GM18499 (cell line): ENCODE measurements around the gene OTUB1.
"Not testable (repeated sequence)": the region's sequence is repeated elsewhere in the genome, so short reads cannot be mapped to it uniquely, and the experiment has no call there.

Experiments
- ATAC-seq: cut with Tn5 transposase; IDR thresholded peaks from one replicate; pipeline ENCODE4 v1.9.1; 2021; ENCODE audit warnings: moderate number of reproducible peaks; ENCODE audit not compliant: insufficient read depth, unreplicated experiment

Gene OTUB1, protein sequence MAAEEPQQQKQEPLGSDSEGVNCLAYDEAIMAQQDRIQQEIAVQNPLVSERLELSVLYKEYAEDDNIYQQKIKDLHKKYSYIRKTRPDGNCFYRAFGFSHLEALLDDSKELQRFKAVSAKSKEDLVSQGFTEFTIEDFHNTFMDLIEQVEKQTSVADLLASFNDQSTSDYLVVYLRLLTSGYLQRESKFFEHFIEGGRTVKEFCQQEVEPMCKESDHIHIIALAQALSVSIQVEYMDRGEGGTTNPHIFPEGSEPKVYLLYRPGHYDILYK

DNA sequence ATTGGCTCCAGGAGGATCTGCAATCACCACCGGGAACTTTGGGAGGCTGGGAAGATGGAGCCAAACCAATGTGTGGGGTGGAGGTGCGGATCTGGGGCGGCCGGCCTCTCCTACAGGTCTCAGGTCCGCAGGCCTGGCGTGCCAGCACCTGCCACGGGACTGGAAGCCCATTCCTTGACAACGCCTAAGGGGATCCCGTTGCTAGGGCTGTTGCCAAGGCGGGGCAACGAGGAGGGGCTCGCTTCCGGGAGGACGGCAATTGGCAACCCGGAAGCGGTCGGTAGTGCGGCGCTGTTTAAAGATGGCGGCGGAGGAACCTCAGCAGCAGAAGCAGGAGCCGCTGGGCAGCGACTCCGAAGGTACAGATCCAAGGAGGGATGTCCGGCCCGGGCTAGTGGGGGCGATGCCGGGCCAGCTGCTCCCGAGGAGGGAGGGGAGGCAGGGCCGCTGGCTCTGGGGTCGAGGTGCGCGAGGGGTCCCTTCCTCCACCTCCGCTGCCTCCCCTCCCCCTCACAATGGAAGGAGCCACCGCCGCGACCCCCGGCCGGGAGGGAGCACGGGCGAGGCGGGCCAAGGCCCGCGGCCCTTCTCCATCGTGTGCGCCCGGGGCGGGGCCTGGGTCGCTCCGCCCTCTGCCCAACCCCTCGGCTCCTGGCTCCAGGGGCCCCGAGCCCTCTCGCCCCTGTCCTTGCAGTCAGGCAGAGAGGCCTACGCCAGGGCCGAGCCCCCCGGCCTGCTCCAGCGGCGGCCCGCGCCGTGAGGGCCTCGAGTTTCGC lies at the start of gene OTUB1:
Gene OTUB1 (plus strand): TSS at position 283 of the 776 bp plus-strand sequence. CDS start 19 bp downstream, at position 302.
- no peak for ATAC-seq

DNA sequence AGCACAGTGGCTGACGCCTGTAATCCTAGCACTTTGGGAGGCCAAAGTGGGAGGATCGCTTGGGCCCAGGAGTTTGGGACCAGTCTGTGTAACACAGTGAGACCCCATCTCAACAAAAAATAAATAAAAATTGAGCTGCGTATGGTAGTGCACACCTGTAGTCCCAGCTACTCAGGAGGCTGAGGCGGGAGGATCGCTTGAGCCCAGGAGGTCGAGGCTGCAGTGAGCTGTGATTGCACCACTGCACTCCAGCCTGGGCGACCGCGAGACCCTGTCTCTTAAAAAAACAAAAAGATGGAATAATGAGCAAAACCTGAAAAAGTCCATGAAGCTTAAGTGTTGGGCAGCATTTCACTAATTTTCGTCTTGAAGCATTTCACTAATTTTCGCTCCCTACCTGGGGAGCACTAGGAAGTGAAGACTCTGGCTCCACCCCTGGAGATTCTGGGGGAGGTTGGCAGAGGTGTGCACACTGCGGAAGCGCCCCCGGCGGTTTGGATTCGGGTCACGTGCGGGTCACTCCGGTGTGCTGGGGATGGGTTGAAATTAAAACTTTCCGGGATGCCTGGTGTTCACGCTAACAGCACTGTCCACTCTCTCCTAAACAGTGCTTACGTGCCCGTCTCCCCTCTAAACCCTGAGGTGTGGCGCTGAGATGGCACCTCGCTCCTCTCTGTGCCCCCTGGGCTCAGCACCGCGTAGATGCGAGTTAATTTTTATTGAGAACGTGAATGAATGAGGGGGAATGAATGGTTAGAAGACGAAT lies 48.3 kb upstream of the OTUB1 start:
- no peak for ATAC-seq

DNA sequence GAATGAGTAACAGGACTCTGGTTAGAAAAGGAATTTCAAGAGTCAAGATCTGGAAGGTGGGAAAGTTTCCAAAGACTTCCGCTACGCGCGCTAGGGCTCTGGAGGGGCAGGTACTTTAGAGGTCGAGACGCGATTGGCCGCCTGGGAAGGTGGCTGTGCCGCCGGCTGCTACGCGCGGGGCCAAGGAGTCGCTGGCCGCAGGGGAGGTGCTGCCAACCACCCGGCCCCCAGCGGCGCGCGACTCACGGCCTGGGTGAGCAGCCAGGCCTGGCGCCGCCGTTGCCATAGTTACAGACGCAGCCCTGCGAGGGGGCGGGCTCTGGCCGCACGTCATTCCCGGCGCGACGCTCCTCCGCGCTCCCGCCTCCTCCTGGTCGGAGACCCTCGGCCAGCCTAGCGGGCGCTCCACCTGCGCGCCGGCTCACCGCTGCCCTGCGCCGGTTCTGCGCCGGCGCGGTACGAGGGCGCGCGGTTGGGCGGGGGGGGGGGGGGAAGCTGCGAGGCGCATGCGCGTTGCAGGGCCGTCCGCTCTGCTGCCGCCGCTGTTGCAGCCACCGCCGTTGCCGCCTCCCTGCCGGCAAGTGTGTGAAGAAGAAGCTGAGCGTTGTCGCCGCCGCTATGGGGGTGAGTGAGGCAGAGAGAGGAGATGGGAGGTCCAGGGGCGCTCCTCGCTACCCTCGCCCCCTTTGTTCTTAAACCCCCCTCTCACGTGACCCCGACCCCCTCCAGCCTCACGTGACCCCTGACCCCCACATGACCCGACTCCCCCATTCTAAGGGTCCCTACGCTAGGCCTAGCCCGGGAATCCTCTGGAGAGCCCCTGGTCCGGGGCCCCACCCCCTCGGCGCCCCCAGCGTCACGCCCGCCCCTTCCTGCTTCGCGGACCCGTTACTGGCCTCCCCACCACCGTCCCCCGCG lies 47.5 kb upstream of the OTUB1 start, which contains the start of gene NAA40:
Gene NAA40 (plus strand): TSS at position 524 of the 918 bp plus-strand sequence. CDS start 95 bp downstream, at position 619.
- ATAC-seq = peak; percentile 76

DNA sequence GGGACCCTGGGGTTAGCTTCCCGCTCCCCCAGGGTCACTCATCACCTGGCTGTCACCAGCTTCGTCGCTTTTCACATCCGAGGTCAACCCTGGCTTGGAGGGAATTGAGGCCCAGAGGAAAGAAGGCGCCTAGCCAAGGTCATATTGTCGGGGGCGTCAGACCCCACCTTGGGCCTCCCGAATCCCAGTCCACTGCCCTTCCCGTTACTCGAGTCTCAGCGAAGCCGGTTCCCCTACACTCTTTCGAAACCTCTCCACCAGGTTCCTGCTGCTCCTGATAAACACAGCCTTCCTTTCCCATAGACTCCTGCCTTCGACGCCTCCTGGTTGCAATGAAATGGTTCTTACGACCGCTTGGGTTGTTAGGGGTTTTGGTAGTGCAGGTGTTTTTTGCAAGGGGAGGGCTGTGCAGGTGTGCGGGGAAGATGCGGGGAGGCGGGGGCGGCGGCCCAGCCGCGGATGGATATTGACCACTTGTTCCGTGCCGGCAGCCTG lies 46.8 kb upstream of the OTUB1 start:
- ATAC-seq = no peak

DNA sequence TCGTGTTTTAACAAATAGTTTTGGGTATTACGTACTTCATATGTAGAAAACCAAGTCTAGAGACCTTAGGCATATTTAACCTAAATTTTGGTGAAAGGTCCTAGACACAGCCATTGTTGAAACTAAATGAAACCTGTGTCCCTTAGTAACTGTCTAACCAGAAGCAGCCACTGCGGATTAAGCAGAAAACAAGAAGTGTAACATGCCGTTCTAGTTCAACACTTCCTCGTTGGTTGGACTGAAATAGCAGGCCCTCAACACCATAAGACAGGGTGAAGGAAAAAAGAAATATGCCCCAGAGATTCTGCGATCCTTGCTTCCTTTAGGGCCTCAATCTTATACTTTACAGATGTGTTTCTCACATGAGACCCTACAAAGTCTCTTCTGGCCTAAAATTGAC lies 45.5 kb upstream of the OTUB1 start:
- ATAC-seq = no peak

DNA sequence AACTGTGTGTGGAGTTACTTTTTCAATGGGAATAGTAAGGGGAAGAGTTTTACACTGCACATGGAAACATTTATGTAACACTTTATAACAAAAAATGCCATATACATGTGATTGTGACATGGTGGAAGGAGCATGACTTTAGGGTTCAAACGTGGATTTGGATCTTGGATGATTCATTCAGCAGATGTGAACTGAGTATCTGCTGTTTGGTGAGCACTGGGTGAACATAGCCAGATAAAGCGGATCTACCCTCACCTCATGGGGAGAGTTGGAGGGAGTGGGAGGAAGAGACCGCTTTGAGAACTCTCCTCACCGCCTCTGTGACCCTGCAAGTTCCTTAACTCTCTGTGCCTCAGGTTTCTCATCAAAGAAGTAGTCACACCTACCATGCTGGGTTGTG lies 44.3 kb upstream of the OTUB1 start:
- no peak for ATAC-seq

DNA sequence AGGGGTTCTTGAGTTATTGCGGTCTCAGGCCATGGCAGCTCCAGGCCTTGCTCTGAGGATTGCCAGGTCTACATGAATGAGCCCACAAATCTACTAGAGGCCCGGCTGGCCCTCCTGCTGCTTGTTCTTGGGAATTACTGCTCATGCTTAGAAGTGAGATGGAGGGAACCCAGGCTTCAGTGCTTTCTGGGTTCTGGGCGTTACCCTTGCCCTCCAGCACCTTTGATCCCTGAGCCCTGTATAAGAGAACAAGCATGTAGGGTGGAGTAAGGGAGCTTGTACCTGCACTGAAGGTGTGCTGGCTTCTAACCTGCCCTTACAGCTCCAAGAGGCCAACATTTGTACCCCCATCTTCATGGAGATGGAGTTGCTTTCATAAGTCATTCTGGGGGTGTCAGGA lies 43.4 kb upstream of the OTUB1 start:
- ATAC-seq = no peak

DNA sequence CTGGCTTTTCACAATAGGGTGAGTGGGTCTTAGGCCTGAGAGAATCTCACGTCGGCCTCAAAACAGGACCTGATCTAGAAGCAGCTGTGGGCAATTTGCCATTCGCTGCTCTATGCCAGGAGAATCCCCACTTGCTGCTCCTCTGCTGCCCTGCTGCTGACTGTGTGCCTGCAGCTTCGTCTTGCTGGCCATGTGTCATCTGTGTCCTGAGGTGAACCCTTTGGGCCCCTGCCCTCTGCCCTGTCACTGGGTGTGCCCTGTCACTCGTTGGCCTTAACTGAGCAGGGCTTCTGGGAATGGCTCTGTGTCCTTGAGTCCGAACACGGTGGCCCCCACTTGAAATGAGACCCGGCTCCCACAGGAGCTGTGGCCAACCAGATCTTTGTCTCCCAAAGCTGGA lies 41.3 kb upstream of the OTUB1 start:
- ATAC-seq = no peak

DNA sequence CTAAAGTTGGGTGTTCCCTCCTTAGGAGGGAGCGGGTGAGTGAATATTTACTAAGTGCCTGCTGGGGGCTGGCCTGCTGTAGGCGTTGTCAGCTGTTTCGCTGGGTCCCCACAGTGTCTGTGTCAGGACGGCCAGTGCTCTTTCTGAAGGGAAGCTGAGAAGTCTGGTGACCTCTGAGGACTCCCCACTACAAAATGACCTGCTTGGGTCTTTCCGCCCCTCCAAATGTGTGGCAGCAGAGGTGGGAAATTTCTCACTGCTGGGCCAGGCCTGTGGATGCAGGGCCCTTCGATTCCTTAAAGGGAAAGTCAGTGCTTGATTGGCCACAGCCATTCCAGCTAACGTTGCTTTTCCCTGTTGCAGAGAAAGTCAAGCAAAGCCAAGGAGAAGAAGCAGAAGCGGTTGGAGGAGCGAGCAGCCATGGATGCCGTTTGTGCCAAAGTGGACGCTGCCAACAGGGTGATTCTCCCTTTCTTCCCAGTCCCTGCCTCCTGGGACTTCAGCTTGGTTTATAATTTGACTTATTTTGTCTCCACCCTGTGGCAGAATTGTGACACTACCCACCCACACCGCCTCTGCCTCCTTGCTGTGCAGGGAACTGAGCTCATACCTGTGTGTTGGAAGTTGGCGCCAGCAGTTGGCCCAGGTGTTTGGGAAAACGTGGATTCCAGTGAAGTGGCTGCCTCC lies 40.6 kb upstream of the OTUB1 start:
- no peak for ATAC-seq

DNA sequence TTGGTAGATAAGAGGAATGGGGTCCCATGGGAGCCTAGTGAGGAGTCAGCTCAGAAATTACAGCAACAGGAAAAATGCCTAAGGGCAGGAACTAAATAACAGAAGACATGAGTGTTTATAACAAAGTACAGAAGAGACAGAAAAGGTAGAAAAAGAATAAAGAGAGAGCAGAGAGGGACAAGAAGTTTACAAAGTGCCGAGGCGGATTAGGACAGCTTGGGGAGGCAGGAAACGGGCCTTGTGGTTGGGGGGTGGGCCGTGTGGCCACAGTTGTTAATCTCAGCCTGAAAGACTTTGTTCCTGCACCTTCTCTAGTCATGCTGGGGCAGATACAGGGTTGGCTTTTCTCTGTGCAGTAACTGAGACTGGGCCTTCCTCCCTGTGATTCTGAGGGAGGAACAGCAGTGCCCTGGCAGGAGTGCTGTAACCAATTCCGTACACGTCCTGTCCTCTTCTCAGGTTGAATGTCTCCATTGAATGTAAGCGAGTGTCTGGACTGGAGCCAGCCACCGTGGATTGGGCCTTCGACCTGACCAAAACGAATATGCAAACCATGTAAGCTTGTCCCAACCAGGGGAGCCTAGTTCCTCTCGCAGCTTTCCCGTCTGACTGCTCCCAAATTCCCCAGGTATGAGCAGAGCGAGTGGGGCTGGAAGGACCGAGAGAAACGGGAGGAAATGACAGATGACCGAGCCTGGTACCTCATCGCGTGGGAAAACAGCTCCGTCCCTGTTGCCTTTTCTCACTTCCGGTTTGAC lies 34.3 kb upstream of the OTUB1 start:
- no peak for ATAC-seq

DNA sequence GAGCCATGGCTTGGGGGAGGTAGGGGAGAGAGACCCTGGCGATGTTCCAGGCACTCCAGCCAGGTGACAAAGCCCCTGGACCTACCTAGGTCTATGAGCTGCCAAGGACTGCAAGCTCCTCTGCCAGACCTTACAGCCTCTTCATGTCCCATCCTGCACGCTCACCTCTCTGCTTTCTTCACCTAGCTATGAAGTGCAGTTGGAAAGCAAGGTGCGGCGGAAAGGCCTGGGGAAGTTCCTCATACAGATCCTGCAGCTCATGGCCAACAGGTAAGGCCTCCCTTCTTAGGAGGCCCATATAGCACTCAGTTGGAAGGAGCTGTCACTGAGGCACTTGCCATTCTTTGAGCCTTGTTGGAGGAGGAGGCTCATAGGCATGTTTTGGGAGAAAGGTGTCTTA lies 33.7 kb upstream of the OTUB1 start:
- no peak for ATAC-seq

DNA sequence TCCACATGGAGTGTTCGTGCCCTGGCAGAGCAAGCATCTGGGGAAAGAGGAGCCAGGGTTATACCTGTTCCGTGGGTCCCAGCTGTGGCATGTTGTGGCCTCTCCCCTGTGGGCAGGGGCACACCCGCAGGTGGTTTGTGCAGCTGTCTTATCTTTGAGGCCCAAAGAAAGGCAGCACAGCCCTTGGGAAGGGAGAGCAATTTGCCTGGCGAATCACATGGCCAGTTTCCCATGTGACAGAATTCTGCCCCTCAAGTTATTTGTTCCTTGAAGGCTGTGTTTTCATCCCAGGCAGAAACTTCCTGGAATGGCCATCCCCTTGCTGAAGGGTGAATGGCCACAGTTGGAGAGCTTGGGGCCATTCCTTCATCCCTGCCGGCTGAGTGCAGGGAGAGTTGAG lies 28.2 kb upstream of the OTUB1 start:
- no peak for ATAC-seq

DNA sequence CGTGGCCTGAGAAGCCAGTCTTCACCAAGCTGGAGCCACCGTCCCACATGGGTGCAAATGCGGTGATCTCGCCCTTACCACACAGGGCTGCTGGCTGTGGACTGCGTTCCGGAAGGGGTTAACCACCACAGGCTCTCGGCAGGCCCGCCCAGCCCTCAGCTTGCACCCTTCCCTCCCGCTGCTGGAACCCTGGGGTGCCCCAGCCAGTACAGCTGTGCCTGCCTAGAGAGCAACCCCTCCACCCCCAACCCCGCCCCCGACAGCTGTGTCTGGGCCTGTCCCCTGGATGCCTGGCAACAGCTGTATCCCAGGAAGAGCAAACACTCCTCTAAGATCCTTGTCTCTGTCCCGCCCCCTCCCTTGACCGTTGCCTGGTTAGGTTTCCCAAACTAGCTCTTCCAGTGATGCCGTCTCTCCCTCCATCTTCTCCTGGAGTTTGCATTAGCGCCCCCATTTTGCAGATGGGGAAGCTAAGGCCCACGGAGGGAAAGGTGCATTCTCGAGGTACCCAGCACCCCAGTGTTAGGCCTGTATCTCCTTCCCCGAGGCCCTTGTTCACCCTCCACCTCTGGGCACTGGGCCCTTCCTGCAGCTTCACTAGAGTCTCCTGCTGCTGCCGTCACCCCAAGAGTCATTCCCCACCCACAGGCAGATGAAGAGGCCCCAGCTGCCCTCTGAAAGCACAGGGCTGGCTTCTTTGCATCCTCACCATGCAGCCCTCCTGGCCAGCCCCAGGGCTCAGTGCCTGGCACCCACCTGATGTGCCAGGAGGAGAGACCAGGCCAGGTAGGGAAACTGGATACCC lies 24.4 kb upstream of the OTUB1 start:
- ATAC-seq = no peak

DNA sequence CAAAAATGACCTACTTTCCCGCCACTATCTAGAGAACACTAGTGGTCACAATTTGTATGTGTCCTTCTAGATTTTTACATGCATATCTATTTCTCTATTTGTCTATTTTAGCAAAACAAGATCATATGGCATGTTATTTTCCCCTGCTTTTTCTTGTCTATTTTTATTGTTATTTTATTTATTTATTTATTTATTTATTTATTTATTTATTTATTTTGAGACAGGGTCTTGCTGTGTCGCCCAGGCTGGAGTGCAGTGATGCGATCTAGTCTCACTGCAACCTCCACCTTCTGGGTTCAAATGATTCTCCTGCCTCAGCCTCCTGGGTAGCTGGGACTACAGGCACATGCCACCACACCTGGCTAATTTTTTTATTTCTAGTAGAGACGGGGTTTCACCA lies 22.3 kb upstream of the OTUB1 start:
- not testable (repeated sequence) for ATAC-seq

DNA sequence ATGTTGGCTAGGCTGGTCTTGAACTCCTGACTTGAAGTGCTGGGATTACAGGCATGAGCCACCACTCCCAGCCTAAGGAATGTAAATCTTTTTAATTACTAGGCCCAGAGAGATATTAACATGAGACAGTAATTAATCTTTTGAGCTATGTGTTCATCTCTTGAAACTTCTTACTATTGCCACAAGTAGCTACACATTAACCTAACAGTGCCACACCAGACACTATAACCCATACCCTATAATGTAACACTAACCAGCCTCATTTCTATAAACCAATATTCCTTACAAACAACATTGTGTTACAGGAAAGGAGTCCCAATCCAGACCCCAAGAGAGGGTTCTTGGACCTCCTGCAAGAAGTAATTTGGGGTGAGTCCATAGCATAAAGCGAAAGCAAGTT lies 19.8 kb upstream of the OTUB1 start:
- ATAC-seq = no peak

DNA sequence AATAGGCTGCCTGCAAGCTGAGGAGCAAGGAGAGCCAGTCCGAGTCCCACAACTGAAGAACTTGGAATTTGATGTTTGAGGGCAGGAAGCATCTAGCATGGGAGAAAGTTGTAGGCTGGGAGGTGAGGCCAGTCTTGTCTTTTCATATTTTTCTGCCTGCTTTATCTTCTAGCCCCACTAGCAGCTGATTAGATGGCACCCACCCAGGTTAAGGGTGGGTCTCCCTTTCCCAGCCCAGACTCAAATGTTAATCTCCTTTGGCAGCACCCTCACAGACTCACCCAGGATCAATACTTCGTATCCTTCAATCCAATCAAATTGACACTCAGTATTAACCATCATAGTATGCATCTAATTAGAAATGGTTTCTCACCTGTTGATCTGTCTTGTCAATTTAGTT lies 16.8 kb upstream of the OTUB1 start:
- no peak for ATAC-seq

DNA sequence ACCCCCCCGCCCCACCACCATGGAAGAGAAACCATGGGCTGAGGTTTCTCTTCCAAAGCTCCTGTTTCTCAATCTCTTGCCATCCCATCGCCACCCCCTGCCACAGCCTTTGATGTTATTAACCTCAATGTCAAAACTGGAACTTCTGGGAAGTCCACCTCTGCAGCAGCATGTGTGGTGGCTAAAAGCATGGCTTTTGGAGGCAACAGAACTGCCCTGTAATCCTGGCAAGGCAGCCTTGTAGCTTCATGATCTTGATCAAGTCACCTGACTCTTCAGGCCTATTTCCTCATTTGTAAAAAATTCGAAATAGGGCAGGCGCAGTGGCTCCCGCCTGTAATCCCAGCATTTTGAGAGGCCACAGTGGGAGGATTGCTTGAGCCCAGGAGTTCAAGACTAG lies 15.3 kb upstream of the OTUB1 start:
- no peak for ATAC-seq

DNA sequence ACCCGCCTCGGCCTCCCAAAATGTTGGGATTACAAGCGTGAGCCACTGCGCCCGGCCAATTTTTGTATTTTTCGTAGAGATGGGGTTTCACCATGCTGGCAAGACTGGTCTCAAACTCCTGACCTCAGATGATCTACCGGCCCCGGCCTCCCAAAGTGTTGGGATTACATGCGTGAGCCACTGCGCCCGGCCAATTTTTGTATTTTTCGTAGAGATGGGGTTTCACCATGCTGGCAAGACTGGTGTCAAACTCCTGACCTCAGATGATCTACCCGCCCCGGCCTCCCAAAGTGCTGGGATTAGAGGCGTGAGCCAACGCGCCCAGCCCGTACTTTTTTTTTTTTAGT lies 12.4 kb upstream of the OTUB1 start:
- ATAC-seq = not testable (repeated sequence)
